Smooth muscle cell (in vitro differentiated cells): ENCODE data around the gene CD99. TPM values are rescaled to one million over a fixed set of nuclear protein-coding genes. Genes with fewer than 3 reads are reported as not detected.

Experiments
- DNase-seq: peaks from one replicate; lab custom pipeline; 2025; ENCODE audit not compliant: unreplicated experiment; lab: John Stamatoyannopoulos, UW
- H2AFZ ChIP-seq: fragments of 200-600 bp; sonication (generic); 2 replicates; pipeline ENCODE4 v1.6.0; 2016; ENCODE audit warnings: antibody characterized with exemption, low read depth, mild to moderate bottlenecking
- H3F3A ChIP-seq: fragments of 200-600 bp; sonication (generic); 2 replicates; pipeline ENCODE4 v1.6.0; 2017; ENCODE audit warnings: antibody characterized with exemption, low read depth
- H3K27ac ChIP-seq: fragments of 200-600 bp; sonication (generic); 2 replicates; pipeline ENCODE4 v1.5.1; 2016; ENCODE audit warnings: low read depth, mild to moderate bottlenecking
- H3K27me3 ChIP-seq: fragments of 200-600 bp; sonication (generic); 2 replicates; pipeline ENCODE4 v1.6.1; 2016; ENCODE audit warnings: low read depth, mild to moderate bottlenecking
- H3K36me3 ChIP-seq: fragments of 200-600 bp; sonication (generic); 2 replicates; pipeline ENCODE4 v1.5.1; 2016; ENCODE audit warnings: low read depth
- H3K4me1 ChIP-seq: fragments of 200-600 bp; sonication (generic); 2 replicates; pipeline ENCODE4 v1.5.1; 2016; ENCODE audit warnings: low read depth
- H3K4me2 ChIP-seq: fragments of 200-600 bp; sonication (generic); 2 replicates; pipeline ENCODE4 v1.6.0; 2016; ENCODE audit warnings: mild to moderate bottlenecking
- H3K4me3 ChIP-seq: fragments of 200-600 bp; sonication (generic); 2 replicates; pipeline ENCODE4 v1.5.1; 2016; ENCODE audit warnings: mild to moderate bottlenecking
- H3K79me2 ChIP-seq: fragments of 200-600 bp; sonication (generic); 2 replicates; pipeline ENCODE4 v1.6.0; 2016; ENCODE audit warnings: low read depth, mild to moderate bottlenecking
- H3K9ac ChIP-seq: fragments of 200-600 bp; sonication (generic); 2 replicates; pipeline ENCODE4 v1.6.0; 2016; ENCODE audit warnings: low read depth
- H3K9me3 ChIP-seq: fragments of 200-600 bp; sonication (generic); replicated peaks from 2 replicates; pipeline ENCODE4 v1.5.1; 2016; ENCODE audit warnings: low read depth
- H4K20me1 ChIP-seq: fragments of 200-600 bp; sonication (generic); 2 replicates; pipeline ENCODE4 v1.6.0; 2016; ENCODE audit warnings: low read depth
- WGBS: methylation state at CpG from one replicate; pipeline ENCODE4 v1.1.7; 2016; ENCODE audit warnings: low lambda C conversion rate; 5-methylcytosine and 5-hydroxymethylcytosine counted together
- polyA plus RNA-seq: library from polyadenylated mRNA; unstranded; fragments of >200 nt; fragmentation: Nextera tagmentation; extraction: Ambion mirVana; gene quantifications from 2 replicates; pipeline ENCODE4 v1.2.1, GENCODE V29; 2016
- total RNA-seq: library from RNA; depleted of rRNA; stranded (reverse); fragments of >200 nt; gene quantifications from 2 replicates; pipeline ENCODE4 v1.2.3, GENCODE V29; 2014
- TF ChIP-seq, protein P1 (sequence below): fragments of 200-600 bp; sonication (generic); IDR thresholded peaks from 2 replicates; pipeline ENCODE4 v1.5.1; 2017; ENCODE audit warnings: borderline replicate concordance, mild to moderate bottlenecking, antibody characterized with exemption; ENCODE audit not compliant: insufficient read depth, poor library complexity, severe bottlenecking

CD99 gene
- total and polyA plus RNA-seq, 2 experiments from 2014 or later, result 647 to 1,373 TPM

DNA sequence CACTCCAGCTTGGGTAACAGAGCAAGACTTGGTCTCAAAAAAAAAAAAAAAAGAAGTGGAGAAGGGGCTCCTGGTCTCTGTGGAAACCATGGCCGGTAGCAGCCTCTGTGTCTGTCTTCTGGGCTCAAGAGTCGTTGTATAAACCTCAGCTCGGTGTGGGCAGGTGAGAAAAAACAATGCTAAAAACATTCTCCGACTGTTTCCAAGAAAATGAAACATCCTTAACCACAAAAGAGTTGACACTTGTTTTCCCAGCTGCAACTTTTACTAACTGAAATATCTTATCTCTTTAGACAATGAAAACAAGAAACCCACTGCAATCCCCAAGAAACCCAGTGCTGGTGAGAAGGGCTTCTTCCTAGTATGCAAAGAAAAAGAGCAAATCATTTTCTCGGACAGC is 26.2 kb downstream of the CD99 start:
- H3K36me3 ChIP-seq, result peaks cover 34% of the 10 kb centered on the region
- no peak overlapping the region for H3K9ac ChIP-seq
- peak overlapping the region; percentile 38 for H3K27ac ChIP-seq
- 57% methylated on average over 5 of the region's 5 CpGs for WGBS
- peaks cover 27% of the 10 kb centered on the region for H4K20me1 ChIP-seq
- H3K27me3 ChIP-seq, result no peaks in the 10 kb centered on the region
- no peak for DNase-seq
- peaks cover 73% of the 10 kb centered on the region for H3K79me2 ChIP-seq
- H3F3A ChIP-seq, result peaks cover 11% of the 10 kb centered on the region
- H2AFZ ChIP-seq, result no peak overlapping the region
- no peak overlapping the region for H3K4me3 ChIP-seq
- no peak overlapping the region for H3K4me2 ChIP-seq
- TF ChIP-seq, protein P1, sequence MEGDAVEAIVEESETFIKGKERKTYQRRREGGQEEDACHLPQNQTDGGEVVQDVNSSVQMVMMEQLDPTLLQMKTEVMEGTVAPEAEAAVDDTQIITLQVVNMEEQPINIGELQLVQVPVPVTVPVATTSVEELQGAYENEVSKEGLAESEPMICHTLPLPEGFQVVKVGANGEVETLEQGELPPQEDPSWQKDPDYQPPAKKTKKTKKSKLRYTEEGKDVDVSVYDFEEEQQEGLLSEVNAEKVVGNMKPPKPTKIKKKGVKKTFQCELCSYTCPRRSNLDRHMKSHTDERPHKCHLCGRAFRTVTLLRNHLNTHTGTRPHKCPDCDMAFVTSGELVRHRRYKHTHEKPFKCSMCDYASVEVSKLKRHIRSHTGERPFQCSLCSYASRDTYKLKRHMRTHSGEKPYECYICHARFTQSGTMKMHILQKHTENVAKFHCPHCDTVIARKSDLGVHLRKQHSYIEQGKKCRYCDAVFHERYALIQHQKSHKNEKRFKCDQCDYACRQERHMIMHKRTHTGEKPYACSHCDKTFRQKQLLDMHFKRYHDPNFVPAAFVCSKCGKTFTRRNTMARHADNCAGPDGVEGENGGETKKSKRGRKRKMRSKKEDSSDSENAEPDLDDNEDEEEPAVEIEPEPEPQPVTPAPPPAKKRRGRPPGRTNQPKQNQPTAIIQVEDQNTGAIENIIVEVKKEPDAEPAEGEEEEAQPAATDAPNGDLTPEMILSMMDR, result no peak
- no peaks in the 10 kb centered on the region for H3K4me1 ChIP-seq
- H3K9me3 ChIP-seq, result no peaks in the 10 kb centered on the region

GRCh38 chrX:2718821-2719220 is 27.7 kb downstream of the CD99 start:
- TF ChIP-seq, protein P1, result no peak
- Histone ChIP-seq H3K79me2 (peaks cover 59% of the 10 kb centered on the region), H3K4me1 (no peaks in the 10 kb centered on the region), H3F3A (peaks cover 6% of the 10 kb centered on the region), H3K27ac (no peak overlapping the region), H4K20me1 (peaks cover 18% of the 10 kb centered on the region), H3K4me2 (no peak overlapping the region), H3K9me3 (no peaks in the 10 kb centered on the region), H3K9ac (no peak overlapping the region), H3K4me3 (no peak overlapping the region), H2AFZ (no peak overlapping the region), H3K36me3 (peaks cover 41% of the 10 kb centered on the region), H3K27me3 (no peaks in the 10 kb centered on the region)
- WGBS, result 90% methylated on average over 2 of the region's 2 CpGs
- DNase-seq, result no peak

GRCh38 chrX:2719774-2720447 is 28.8 kb downstream of the CD99 start:
- Histone ChIP-seq H3K27ac (no peak overlapping the region), H2AFZ (no peak overlapping the region), H3K4me3 (no peak overlapping the region), H4K20me1 (peaks cover 8% of the 10 kb centered on the region), H3F3A (peaks cover 6% of the 10 kb centered on the region), H3K4me2 (no peak overlapping the region), H3K4me1 (no peaks in the 10 kb centered on the region), H3K36me3 (peaks cover 46% of the 10 kb centered on the region), H3K9me3 (no peaks in the 10 kb centered on the region), H3K9ac (no peak overlapping the region), H3K27me3 (no peaks in the 10 kb centered on the region), H3K79me2 (peaks cover 51% of the 10 kb centered on the region)
- TF ChIP-seq, protein P1, result no peak
- no peak for DNase-seq
- 97% methylated on average over 10 of the region's 10 CpGs for WGBS
